Measurements from ENCODE around the gene TMEM179. TPM values are rescaled to one million over a fixed set of nuclear protein-coding genes. Genes with fewer than 3 reads are reported as not detected.

Gene TMEM179
- polyA plus RNA-seq, 3 donors from 2014 or later: not detected

DNA sequence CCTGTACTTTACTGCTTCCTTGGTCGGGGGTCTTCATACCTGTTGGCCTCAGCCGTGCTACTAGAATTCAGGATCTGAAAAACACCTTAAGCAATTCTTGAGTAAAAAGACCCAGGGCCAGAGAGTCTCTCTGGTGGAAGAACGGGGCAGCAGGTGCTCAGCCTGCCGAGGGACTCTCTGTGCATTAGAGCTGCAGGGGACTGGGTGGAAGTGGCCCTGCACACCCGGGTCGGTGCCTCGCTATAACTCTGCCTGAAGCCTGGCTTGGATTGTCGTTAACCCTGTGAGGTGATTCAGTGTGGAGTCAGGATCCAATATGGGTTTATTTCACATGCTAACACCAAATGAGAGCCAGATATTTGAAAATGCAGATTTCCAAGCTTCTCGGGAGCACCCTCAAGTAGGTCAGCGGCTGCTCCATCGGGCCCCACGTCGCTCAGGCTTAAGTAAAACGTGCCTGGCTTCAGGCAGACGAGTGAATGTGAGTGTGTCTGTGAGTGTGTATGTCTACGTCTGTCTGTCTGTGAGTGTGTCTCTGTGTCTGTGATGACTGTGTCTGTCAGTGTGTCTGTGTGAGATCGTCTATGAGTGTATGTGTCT lies 60.1 kb downstream of the TMEM179 start:
- H3K27me3 Mint-ChIP-seq (ENCODE audit: low read depth in 3 of 3): peaks cover 0 to 7% (median 7%) of the 10 kb centered on the region in 3 donors
- H3K9me3 Mint-ChIP-seq: no peaks in the 10 kb centered on the region
- H3K27ac Mint-ChIP-seq: no peak overlapping the region

DNA sequence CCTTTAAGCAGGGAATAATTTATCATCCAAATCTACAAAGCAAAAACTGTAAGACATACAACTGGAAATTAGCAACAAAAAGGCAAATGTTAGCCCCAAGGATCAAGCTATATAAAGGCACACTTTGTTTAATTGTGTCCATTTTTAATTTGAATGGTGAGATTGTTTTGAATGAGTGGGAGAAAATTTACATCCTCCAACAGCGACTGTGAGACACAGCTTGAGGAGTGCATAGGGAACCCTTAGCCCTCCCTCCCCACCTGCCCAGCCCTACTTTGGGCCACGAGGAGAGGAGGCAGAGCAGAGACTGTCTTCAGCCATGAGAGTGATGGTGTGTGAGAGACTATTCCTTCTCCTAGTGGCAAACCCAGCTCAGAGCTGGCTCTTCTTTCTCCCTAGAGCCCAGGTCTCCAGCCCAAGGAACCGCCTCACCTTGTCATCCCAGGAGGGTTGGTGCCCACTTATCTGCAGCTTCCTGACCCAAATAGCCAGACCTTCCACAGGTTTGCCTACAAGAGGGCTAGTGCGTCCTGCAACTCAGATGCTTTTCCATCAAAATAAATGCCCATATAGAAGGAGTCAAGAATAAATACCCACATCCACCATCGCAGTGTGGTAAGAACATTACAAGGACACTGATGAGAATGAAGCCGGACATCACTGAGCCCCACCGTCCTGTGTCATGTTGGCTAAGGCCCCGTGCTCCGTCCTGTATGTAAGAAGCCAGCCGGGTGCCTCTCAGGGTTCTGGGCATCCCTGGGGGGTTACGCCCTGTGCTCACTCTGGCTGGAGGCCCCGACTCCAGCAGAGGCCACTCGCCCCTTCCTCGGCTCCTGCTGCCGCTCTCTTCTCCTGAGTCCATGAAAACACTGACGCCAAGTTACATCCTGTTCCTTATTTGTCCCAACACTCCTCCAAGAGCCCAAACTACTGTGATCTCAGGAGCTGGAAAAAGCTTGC lies 61.4 kb downstream of the TMEM179 start:
- Mint-ChIP-seq H3K27ac (no peak overlapping the region), H3K9me3 (no peaks in the 10 kb centered on the region), H3K4me1 (no peaks in the 10 kb centered on the region), H3K27me3 (ENCODE audit: low read depth in 3 of 3) (peaks cover 0 to 7% (median 5%) of the 10 kb centered on the region in 3 donors), H3K36me3 (no peaks in the 10 kb centered on the region), H3K4me3 (no peak overlapping the region)
- DNase-seq: no peak

More for the DNA sequence above, 60.1 kb downstream of the TMEM179 start:
- Mint-ChIP-seq H3K36me3 (no peaks in the 10 kb centered on the region), H3K4me3 (no peak overlapping the region), H3K4me1 (no peaks in the 10 kb centered on the region)
- no peak for DNase-seq

DNA sequence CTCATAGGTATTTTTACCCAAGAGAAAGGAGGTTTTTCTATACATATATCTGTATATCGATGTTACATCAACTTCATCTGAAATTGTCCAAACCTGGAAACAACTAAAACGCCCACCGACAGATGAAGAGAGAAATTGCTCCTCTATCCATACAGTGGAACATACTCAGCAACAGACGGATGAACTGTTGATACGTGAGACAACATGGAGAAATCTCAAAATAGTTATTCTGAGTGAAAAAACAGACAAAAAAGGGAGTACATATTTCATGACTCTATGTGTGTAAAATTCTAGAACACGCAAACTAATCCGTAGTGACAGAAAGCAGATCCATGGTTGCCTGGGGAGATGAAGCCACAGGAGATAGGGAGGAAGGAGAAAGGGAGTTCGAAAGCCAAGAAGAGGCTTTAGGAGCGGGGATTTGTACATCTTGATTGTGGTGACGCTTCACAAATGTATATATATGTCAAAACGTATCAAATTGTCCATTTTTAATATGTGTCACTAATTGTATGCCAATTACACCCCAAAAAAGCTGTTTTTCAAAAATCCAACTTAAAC lies 62.6 kb downstream of the TMEM179 start:
- no peaks in the 10 kb centered on the region for H3K4me1 Mint-ChIP-seq
- no peaks in the 10 kb centered on the region for H3K9me3 Mint-ChIP-seq
- no peak overlapping the region for H3K4me3 Mint-ChIP-seq
- peaks cover 0 to 9% (median 3%) of the 10 kb centered on the region in 3 donors for H3K27me3 Mint-ChIP-seq (ENCODE audit: low read depth in 3 of 3)
- no peak for DNase-seq
- no peak overlapping the region for H3K27ac Mint-ChIP-seq
- no peaks in the 10 kb centered on the region for H3K36me3 Mint-ChIP-seq

Other genes with a start within 250 kb of the TMEM179 start
- not detected for gene C14orf180, start 25.0 kb downstream of the TMEM179 start, polyA plus RNA-seq
- 1 to 10 TPM in 2 of 3 donors, not detected in 1; 1.5 to 2.5 TPM for gene INF2, start 84.8 kb upstream of the TMEM179 start, polyA plus RNA-seq
- 1 to 10 TPM in 2 of 3 donors, under 1 TPM in 1; 0.43 to 2.4 (median 1.2) TPM for gene ADSS1, start 119.5 kb upstream of the TMEM179 start, polyA plus RNA-seq
- 100 to 1,000 TPM; 155 to 321 (median 203) TPM for gene SIVA1, start 148.4 kb upstream of the TMEM179 start, polyA plus RNA-seq
- 10 to 100 TPM; 14.8 to 23.3 (median 21.3) TPM for gene AKT1, start 191.0 kb upstream of the TMEM179 start, polyA plus RNA-seq
- gene ZBTB42, start 196.3 kb upstream of the TMEM179 start, polyA plus RNA-seq: 1 to 10 TPM in 2 of 3 donors, under 1 TPM in 1; 0.25 to 2.4 (median 2.0) TPM

Measured in immature natural killer cell (primary cell).